ENCODE measurements around the gene SPZ1.
"Not testable (repeated sequence)": the region's sequence is repeated elsewhere in the genome, so short reads cannot be mapped to it uniquely, and the experiment has no call there.

- not testable (repeated sequence) for TF ChIP-seq POLR2AphosphoS5 (IDR thresholded peaks at IDR 0.05); POLR2A (IDR thresholded peaks at IDR 0.05); CTCF (IDR thresholded peaks at IDR 0.05); EP300 (IDR thresholded peaks at IDR 0.05; ENCODE audit: low read depth)
These were observed 19.0 kb upstream of the SPZ1 start for GRCh38 chr5:80300796-80301195.
